Naive thymus-derived CD4-positive, alpha-beta T cell (primary cell): ENCODE results near the gene COL6A2. TPM values are rescaled to one million over a fixed set of nuclear protein-coding genes. Genes with fewer than 3 reads are reported as not detected.

Experiments
- polyA plus RNA-seq, 2 donors: library from polyadenylated mRNA; unstranded; fragments of 300-500 nt; fragmentation: Illumina TruSeq; gene quantifications; one replicate each; pipeline ENCODE4 v1.2.3, GENCODE V29; 2021
- total RNA-seq, 6 experiments: library from RNA in 5 of 6; stranded (reverse) in 5 of 6; gene quantifications; 1 replicate in 5 of 6; 2 replicates in 1 of 6; pipeline ENCODE4 v1.2.3 and lab custom pipeline; 2021 to 2026

COL6A2 gene
- total and polyA plus RNA-seq, 7 experiments from 2014 or later = 1.7 to 47.7 (median 33.3) TPM

Other genes with a start within 250 kb of the COL6A2 start
- 10 to 100 TPM in 2 of 5 experiments, 1 to 10 TPM in 2, under 1 TPM in 1; 0.22 to 17.1 (median 9.5) TPM for gene COL6A1, start 116.3 kb upstream of the COL6A2 start, total RNA-seq
- 1 to 10 TPM in 1 of 2 donors, under 1 TPM in 1; 0.92 to 2.4 TPM for gene COL6A1, start 116.3 kb upstream of the COL6A2 start, polyA plus RNA-seq
- 1 to 10 TPM in 3 of 5 experiments, under 1 TPM in 2; 0.29 to 5.7 (median 2.0) TPM for gene FTCD, start 57.5 kb downstream of the COL6A2 start, total RNA-seq
- not detected for gene FTCD, start 57.5 kb downstream of the COL6A2 start, polyA plus RNA-seq
- gene SPATC1L, start 86.3 kb downstream of the COL6A2 start, total RNA-seq = 10 to 100 TPM in 3 of 5 experiments, 1 to 10 TPM in 2; 3.7 to 17.9 (median 11.4) TPM
- 10 to 100 TPM in 1 of 2 donors, 1 to 10 TPM in 1; 7.7 to 17.1 TPM for gene SPATC1L, start 86.3 kb downstream of the COL6A2 start, polyA plus RNA-seq
- gene LSS, start 130.7 kb downstream of the COL6A2 start, total RNA-seq = 10 to 100 TPM; 41.3 to 64.4 (median 44.9) TPM
- 10 to 100 TPM; 10.7 to 15.2 TPM for gene LSS, start 130.7 kb downstream of the COL6A2 start, polyA plus RNA-seq
- gene MCM3AP, start 187.5 kb downstream of the COL6A2 start, total RNA-seq = 100 to 1,000 TPM; 121 to 175 (median 144) TPM
- gene MCM3AP, start 187.5 kb downstream of the COL6A2 start, polyA plus RNA-seq = 10 to 100 TPM; 37.3 to 90.6 TPM
- 10 to 100 TPM in 4 of 5 experiments, 1 to 10 TPM in 1; 8.8 to 16.7 (median 15.6) TPM for gene YBEY, start 188.2 kb downstream of the COL6A2 start, total RNA-seq
- gene YBEY, start 188.2 kb downstream of the COL6A2 start, polyA plus RNA-seq = 10 to 100 TPM; 12.3 to 20.1 TPM
- 10 to 100 TPM in 1 of 5 experiments, 1 to 10 TPM in 4; 5.0 to 38.4 (median 9.0) TPM for gene C21orf58, start 225.8 kb downstream of the COL6A2 start, total RNA-seq
- gene C21orf58, start 225.8 kb downstream of the COL6A2 start, polyA plus RNA-seq = 1 to 10 TPM in 1 of 2 donors, under 1 TPM in 1; 0.59 to 1.0 TPM
- gene PCNT, start 226.0 kb downstream of the COL6A2 start, total RNA-seq = 10 to 100 TPM; 53.3 to 68.2 (median 56.2) TPM
- gene PCNT, start 226.0 kb downstream of the COL6A2 start, polyA plus RNA-seq = 10 to 100 TPM; 13.7 to 29.6 TPM